Fibroblast of lung (primary cell): Measurements from ENCODE around the gene ERAS. TPM values are rescaled to one million over a fixed set of nuclear protein-coding genes. Genes with fewer than 3 reads are reported as not detected.

Experiments used
- DNase-seq, 2 donors: peaks; one replicate each; pipeline versions ENCODE4 v3.0.0 to v3.0.0-alpha.2; 2010; ENCODE audit warnings: low read depth in 2 of 2
- H2AFZ ChIP-seq: 2 replicates; pipeline ENCODE4 v1.5.1; 2012; ENCODE audit warnings: low read length, control low read depth, inconsistent platforms
- H3K27ac ChIP-seq: 2 replicates; pipeline ENCODE4 v1.5.1; 2011; ENCODE audit warnings: low read length, control low read depth; ENCODE audit not compliant: insufficient read depth
- H3K27me3 ChIP-seq: 2 replicates; pipeline ENCODE4 v1.5.1; 2011; ENCODE audit warnings: mild to moderate bottlenecking, low read length; ENCODE audit not compliant: control insufficient read depth, insufficient read depth
- H3K36me3 ChIP-seq: 2 replicates; pipeline ENCODE4 v1.5.1; 2011; ENCODE audit warnings: low read length; ENCODE audit not compliant: control insufficient read depth, insufficient read depth
- H3K4me1 ChIP-seq: 2 replicates; pipeline ENCODE4 v1.5.1; 2011; ENCODE audit warnings: low read length; ENCODE audit not compliant: control insufficient read depth, insufficient read depth; ENCODE audit errors: extremely low read depth
- H3K4me2 ChIP-seq: 2 replicates; pipeline ENCODE4 v1.5.1; 2011; ENCODE audit warnings: low read length, control low read depth; ENCODE audit not compliant: insufficient read depth; ENCODE audit errors: extremely low read depth
- H3K4me3 ChIP-seq, 4 experiments: fragments of 200-600 bp in 1 of 4; sonication (generic) in 1 of 4; replicated peaks in 1 of 4; 2 replicates each; pipeline ENCODE4 v1.5.1; 2011 to 2016; ENCODE audit warnings: low read length in 4 of 4, low read depth in 3 of 4, mild to moderate bottlenecking in 3 of 4, control low read depth in 2 of 4, inconsistent platforms in 1 of 4, mixed read lengths in 1 of 4; ENCODE audit not compliant: insufficient read depth in 1 of 4; ENCODE audit errors: control extremely low read depth in 1 of 4
- H3K79me2 ChIP-seq: 2 replicates; pipeline ENCODE4 v1.5.1; 2012; ENCODE audit warnings: mild to moderate bottlenecking, low read length, inconsistent platforms; ENCODE audit not compliant: control insufficient read depth, insufficient read depth
- H3K9ac ChIP-seq: 2 replicates; pipeline ENCODE4 v1.5.1; 2011; ENCODE audit warnings: mild to moderate bottlenecking, low read length, control low read depth; ENCODE audit not compliant: insufficient read depth
- H3K9me3 ChIP-seq: 2 replicates; pipeline ENCODE4 v1.5.1; 2012; ENCODE audit warnings: low read depth, low read length; ENCODE audit not compliant: control insufficient read depth, insufficient read depth
- H4K20me1 ChIP-seq: 2 replicates; pipeline ENCODE4 v1.5.1; 2011; ENCODE audit warnings: low read length; ENCODE audit not compliant: control insufficient read depth, insufficient read depth; ENCODE audit errors: extremely low read depth
- EZH2 ChIP-seq: IDR thresholded peaks from 2 replicates; pipeline ENCODE4 v1.5.1; 2012; ENCODE audit warnings: low read length, control low read depth, mild to moderate bottlenecking; ENCODE audit errors: missing control alignments
- polyA plus RNA-seq, 2 donors: library from polyadenylated mRNA; depleted of rRNA in 1 of 2; stranded (reverse) in 1 of 2; unstranded in 1 of 2; fragments of >200 nt; gene quantifications; 2 replicates each; pipeline ENCODE4 v1.2.1, GENCODE V29; 2011 to 2012; ENCODE audit warnings: missing spikeins in 1 of 2
- total RNA-seq: library from RNA; depleted of rRNA; stranded (reverse); fragments of >200 nt; gene quantifications from 2 replicates; pipeline ENCODE4 v1.2.1, GENCODE V29; 2014
- TF ChIP-seq, protein P1 (sequence below), 2 donors: IDR thresholded peaks in 1 of 2; conservative IDR thresholded peaks in 1 of 2; 1 replicate in 1 of 2; 2 replicates in 1 of 2; pipeline ENCODE4 v1.5.1; 2011 to 2012; ENCODE audit warnings: low read length in 2 of 2, control low read depth in 1 of 2, inconsistent platforms in 1 of 2, low read depth in 1 of 2, mild to moderate bottlenecking in 1 of 2

Gene ERAS
- total and polyA plus RNA-seq, 2 donors (not counting 1 experiment from before 2014, with no cell fraction given) = 0.05 TPM; not detected in 1

DNA sequence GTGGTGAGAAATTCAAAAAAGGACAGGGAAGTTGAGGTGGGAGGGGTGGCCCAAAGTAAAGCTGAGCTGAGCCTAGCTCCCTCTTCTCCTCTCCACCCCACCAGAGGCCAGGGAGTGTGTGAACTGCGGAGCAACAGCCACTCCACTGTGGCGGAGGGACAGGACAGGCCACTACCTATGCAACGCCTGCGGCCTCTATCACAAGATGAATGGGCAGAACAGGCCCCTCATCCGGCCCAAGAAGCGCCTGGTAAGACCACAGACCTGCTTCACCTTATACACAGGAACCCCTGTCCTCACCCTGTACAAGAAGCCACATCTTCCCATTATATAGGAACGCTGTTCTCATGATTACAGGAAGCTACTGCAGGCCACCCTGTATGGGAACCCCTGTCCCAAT lies 34.1 kb upstream of the ERAS start:
- Histone ChIP-seq H3K27ac (no peak overlapping the region), H4K20me1 (no peaks in the 10 kb centered on the region), H3K36me3 (no peaks in the 10 kb centered on the region), H3K79me2 (no peaks in the 10 kb centered on the region), H3K27me3 (no peaks in the 10 kb centered on the region), H3K4me2 (no peak overlapping the region), H3K9me3 (no peaks in the 10 kb centered on the region), H3K4me3 (no peak overlapping the region), H3K9ac (no peak overlapping the region), H2AFZ (no peak overlapping the region), H3K4me1 (no peaks in the 10 kb centered on the region)
- DNase-seq = no peak
- TF ChIP-seq EZH2 = no peak
- TF ChIP-seq, protein P1, sequence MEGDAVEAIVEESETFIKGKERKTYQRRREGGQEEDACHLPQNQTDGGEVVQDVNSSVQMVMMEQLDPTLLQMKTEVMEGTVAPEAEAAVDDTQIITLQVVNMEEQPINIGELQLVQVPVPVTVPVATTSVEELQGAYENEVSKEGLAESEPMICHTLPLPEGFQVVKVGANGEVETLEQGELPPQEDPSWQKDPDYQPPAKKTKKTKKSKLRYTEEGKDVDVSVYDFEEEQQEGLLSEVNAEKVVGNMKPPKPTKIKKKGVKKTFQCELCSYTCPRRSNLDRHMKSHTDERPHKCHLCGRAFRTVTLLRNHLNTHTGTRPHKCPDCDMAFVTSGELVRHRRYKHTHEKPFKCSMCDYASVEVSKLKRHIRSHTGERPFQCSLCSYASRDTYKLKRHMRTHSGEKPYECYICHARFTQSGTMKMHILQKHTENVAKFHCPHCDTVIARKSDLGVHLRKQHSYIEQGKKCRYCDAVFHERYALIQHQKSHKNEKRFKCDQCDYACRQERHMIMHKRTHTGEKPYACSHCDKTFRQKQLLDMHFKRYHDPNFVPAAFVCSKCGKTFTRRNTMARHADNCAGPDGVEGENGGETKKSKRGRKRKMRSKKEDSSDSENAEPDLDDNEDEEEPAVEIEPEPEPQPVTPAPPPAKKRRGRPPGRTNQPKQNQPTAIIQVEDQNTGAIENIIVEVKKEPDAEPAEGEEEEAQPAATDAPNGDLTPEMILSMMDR (conservative IDR thresholded peaks at IDR 0.05 in 1 of 2, IDR thresholded peaks at IDR 0.05 in 1 of 2; ENCODE audit: low read depth in 1 of 2, low read length in 2 of 2) = no peak

DNA sequence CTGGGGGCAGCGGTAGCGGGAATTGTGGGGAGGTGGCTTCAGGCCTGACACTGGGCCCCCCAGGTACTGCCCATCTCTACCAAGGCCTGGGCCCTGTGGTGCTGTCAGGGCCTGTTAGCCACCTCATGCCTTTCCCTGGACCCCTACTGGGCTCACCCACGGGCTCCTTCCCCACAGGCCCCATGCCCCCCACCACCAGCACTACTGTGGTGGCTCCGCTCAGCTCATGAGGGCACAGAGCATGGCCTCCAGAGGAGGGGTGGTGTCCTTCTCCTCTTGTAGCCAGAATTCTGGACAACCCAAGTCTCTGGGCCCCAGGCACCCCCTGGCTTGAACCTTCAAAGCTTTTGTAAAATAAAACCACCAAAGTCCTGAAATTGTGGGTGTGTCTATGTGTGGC lies 32.4 kb upstream of the ERAS start:
- TF ChIP-seq, protein P1 (conservative IDR thresholded peaks at IDR 0.05 in 1 of 2, IDR thresholded peaks at IDR 0.05 in 1 of 2; ENCODE audit: low read depth in 1 of 2, low read length in 2 of 2) = no peak
- no peak for TF ChIP-seq EZH2
- no peak overlapping the region for H3K27ac ChIP-seq
- H2AFZ ChIP-seq = no peak overlapping the region
- no peaks in the 10 kb centered on the region for H3K9me3 ChIP-seq
- H3K9ac ChIP-seq = no peak overlapping the region
- no peak overlapping the region for H3K4me2 ChIP-seq
- H3K79me2 ChIP-seq = no peaks in the 10 kb centered on the region
- no peaks in the 10 kb centered on the region for H3K4me1 ChIP-seq
- H3K4me3 ChIP-seq = no peak overlapping the region
- no peaks in the 10 kb centered on the region for H3K36me3 ChIP-seq
- no peaks in the 10 kb centered on the region for H3K27me3 ChIP-seq
- no peaks in the 10 kb centered on the region for H4K20me1 ChIP-seq
- no peak for DNase-seq

DNA sequence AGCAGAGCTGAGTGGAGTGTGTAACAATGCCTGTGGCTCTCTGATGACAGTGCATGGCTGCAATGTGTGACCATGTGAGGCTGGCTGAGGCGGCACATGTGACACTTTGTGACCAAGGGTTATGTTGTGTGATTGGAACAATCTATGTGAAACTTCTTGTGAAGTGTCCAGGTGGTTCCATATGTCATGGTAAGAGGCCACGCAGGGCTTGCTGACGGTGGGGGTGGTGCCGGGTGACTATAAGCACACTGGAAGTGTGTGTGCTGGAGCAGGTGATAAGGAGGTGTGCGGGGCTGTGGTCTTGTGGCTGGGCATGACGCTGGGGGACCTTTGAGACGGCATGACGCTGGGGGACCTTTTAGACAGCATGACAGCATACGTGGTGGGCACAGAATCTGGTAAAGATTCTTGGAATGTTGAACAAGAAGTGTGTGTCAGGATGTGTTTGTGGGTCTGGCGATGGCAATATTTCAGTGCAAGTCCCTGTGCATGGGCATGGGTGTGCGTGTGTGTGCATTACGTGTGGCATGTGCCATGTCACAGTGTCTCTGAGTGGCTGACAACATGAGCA lies 31.9 kb upstream of the ERAS start:
- H4K20me1 ChIP-seq = no peaks in the 10 kb centered on the region
- TF ChIP-seq, protein P1 (conservative IDR thresholded peaks at IDR 0.05 in 1 of 2, IDR thresholded peaks at IDR 0.05 in 1 of 2; ENCODE audit: low read depth in 1 of 2, low read length in 2 of 2) = no peak
- TF ChIP-seq EZH2 = no peak
- no peaks in the 10 kb centered on the region for H3K36me3 ChIP-seq

More for the DNA sequence above, 31.9 kb upstream of the ERAS start:
- no peak overlapping the region for H2AFZ ChIP-seq
- H3K9ac ChIP-seq = no peak overlapping the region
- no peaks in the 10 kb centered on the region for H3K79me2 ChIP-seq
- no peaks in the 10 kb centered on the region for H3K27me3 ChIP-seq
- H3K4me1 ChIP-seq = no peaks in the 10 kb centered on the region
- H3K4me3 ChIP-seq = no peak overlapping the region
- no peak for DNase-seq
- H3K9me3 ChIP-seq = no peaks in the 10 kb centered on the region
- no peak overlapping the region for H3K4me2 ChIP-seq
- H3K27ac ChIP-seq = no peak overlapping the region
